ENCODE results near the gene RAP1A. TPM values are rescaled to one million over a fixed set of nuclear protein-coding genes. Genes with fewer than 3 reads are reported as not detected.

Gene RAP1A
- total and polyA plus RNA-seq, 11 donors = 52.6 to 134 (median 99.1) TPM

- TF ChIP-seq POLR2A (IDR thresholded peaks at IDR 0.05) = no peak
- TF ChIP-seq, protein P1, sequence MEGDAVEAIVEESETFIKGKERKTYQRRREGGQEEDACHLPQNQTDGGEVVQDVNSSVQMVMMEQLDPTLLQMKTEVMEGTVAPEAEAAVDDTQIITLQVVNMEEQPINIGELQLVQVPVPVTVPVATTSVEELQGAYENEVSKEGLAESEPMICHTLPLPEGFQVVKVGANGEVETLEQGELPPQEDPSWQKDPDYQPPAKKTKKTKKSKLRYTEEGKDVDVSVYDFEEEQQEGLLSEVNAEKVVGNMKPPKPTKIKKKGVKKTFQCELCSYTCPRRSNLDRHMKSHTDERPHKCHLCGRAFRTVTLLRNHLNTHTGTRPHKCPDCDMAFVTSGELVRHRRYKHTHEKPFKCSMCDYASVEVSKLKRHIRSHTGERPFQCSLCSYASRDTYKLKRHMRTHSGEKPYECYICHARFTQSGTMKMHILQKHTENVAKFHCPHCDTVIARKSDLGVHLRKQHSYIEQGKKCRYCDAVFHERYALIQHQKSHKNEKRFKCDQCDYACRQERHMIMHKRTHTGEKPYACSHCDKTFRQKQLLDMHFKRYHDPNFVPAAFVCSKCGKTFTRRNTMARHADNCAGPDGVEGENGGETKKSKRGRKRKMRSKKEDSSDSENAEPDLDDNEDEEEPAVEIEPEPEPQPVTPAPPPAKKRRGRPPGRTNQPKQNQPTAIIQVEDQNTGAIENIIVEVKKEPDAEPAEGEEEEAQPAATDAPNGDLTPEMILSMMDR (IDR thresholded peaks at IDR 0.05) = no peak
- ATAC-seq = no peak
- intact Hi-C loops (cut with DNase I) = loop anchor here in 1 of 10 donors (10.0 kb wide), 1 partner anchor 56 kb away; no protein-coding TSS in a partner anchor
- Histone ChIP-seq H3K4me1 (peaks cover 0 to 55% (median 20%) of the 10 kb centered on the region in 12 donors), H3K36me3 (peaks cover 0 to 9% (median 0%) of the 10 kb centered on the region in 9 donors), H3K4me3 (no peak overlapping the region), H3K27me3 (no peaks in the 10 kb centered on the region), H3K9me3 (peaks cover 0 to 2% (median 0%) of the 10 kb centered on the region in 12 donors), H3K27ac (peak overlapping the region in 1 of 12 donors; percentile 22)
- WGBS, 4 donors = 77 to 87% (median 83%) methylated on average over 4 of the region's 4 CpGs
- no peak for DNase-seq
Measured at GRCh38 chr1:111638320-111638719, 18.7 kb downstream of the RAP1A start.

DNA sequence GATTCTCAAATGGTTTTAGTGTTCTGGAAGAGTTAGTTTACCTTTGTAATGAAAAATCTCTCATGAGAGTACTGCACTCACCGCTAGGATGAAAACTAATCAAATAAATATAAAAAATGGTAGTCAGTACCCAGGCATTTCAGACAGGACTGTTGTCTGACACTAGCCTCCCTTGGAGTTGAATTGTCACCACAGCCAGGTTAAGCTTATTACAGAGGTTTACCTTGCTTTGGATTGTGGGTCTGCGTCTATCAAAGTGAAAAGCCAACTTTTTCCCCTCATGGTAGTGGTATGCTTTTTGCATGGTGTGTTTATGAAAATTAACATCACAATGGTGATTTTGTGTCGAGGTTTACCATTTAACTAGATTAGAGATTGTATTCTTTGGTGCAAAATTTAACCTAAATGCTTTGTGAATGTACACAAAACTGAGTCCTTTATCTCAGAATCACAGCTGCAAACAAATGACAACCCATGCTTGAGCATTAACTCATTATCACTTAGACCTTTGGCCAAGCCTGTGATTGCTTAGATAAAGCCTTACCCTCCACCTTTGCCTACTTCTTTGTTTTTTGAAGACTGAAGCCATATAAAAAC is 20.1 kb downstream of the RAP1A start:
- intact Hi-C loops (cut with DNase I) = loop anchor here in 1 of 10 donors (10.0 kb wide), 1 partner anchor 55 kb away; no protein-coding TSS in a partner anchor
- no peak for ATAC-seq
- DNase-seq = no peak
- Histone ChIP-seq H3K36me3 (peaks cover 0 to 15% (median 0%) of the 10 kb centered on the region in 9 donors), H3K4me3 (no peak overlapping the region), H3K4me1 (peaks cover 0 to 50% (median 26%) of the 10 kb centered on the region in 12 donors), H3K9me3 (peaks cover 0 to 4% (median 0%) of the 10 kb centered on the region in 12 donors), H3K27ac (peak overlapping the region in 1 of 12 donors; percentile 57), H3K27me3 (no peaks in the 10 kb centered on the region)
- no peak for TF ChIP-seq POLR2A (IDR thresholded peaks at IDR 0.05)
- TF ChIP-seq, protein P1 (IDR thresholded peaks at IDR 0.05) = no peak
- WGBS, 4 donors = 88 to 99% (median 92%) methylated on average over 3 of the region's 3 CpGs

DNA sequence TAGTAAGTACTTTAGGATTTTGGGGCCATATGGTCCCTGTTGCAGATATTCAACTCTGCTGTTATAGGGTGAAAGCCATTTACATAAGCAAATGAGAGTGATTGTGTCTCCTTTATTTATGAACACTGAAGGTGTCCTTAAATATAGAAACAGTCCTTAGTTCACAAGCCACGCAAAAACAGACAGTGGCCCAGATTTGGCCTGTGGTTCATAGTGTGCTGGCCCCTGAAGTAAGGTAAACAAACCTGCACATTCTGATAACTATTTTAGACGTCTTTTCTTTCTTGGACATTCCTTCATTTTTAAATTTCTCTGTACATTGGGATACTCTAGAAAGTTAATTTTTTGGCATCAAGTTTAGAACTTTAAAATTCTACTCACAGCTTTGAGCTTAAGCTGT is 23.5 kb downstream of the RAP1A start:
- DNase-seq (no peak), ATAC-seq (no peak)
- H3K27ac ChIP-seq = no peak overlapping the region
- no peaks in the 10 kb centered on the region for H3K27me3 ChIP-seq
- peaks cover 0 to 62% (median 18%) of the 10 kb centered on the region in 12 donors for H3K4me1 ChIP-seq
- intact Hi-C loops (cut with DNase I) = no loop called here
- no peak overlapping the region for H3K4me3 ChIP-seq
- TF ChIP-seq, protein P1 (IDR thresholded peaks at IDR 0.05) = no peak
- TF ChIP-seq POLR2A (IDR thresholded peaks at IDR 0.05) = no peak
- H3K36me3 ChIP-seq = peaks cover 0 to 8% (median 0%) of the 10 kb centered on the region in 9 donors
- WGBS, 4 donors = 92 to 97% (median 94%) methylated on average over 2 of the region's 2 CpGs
- H3K9me3 ChIP-seq = peaks cover 0 to 4% (median 0%) of the 10 kb centered on the region in 12 donors

- ATAC-seq (no peak), DNase-seq (no peak)
- Histone ChIP-seq H3K4me3 (no peak overlapping the region), H3K4me1 (peaks cover 0 to 62% (median 19%) of the 10 kb centered on the region in 12 donors), H3K27ac (no peak overlapping the region), H3K36me3 (peaks cover 0 to 8% (median 0%) of the 10 kb centered on the region in 9 donors), H3K27me3 (no peaks in the 10 kb centered on the region), H3K9me3 (peaks cover 0 to 4% (median 0%) of the 10 kb centered on the region in 12 donors)
- TF ChIP-seq POLR2A (IDR thresholded peaks at IDR 0.05) = no peak
- TF ChIP-seq, protein P1 (IDR thresholded peaks at IDR 0.05) = no peak
- 96 to 99% (median 98%) methylated on average over 3 of the region's 3 CpGs for WGBS, 4 donors
- intact Hi-C loops (cut with DNase I) = no loop called here
Measured at GRCh38 chr1:111643696-111644095, 24.1 kb downstream of the RAP1A start.
